ENCODE data around the gene RBM17. TPM values are rescaled to one million over a fixed set of nuclear protein-coding genes. Genes with fewer than 3 reads are reported as not detected.

Gene RBM17
- total RNA-seq, 1 experiment from 2014 or later, result 128 TPM

GRCh38 chr10:6091630-6092029 is 2.8 kb downstream of the RBM17 start:
- Mint-ChIP-seq H3K4me3 (ENCODE audit: unreplicated experiment) (no peak overlapping the region), H3K36me3 (ENCODE audit: insufficient read depth, unreplicated experiment) (peaks cover 25% of the 10 kb centered on the region), H3K9me3 (ENCODE audit: unreplicated experiment) (no peaks in the 10 kb centered on the region), H3K27me3 (ENCODE audit: insufficient read depth, unreplicated experiment) (peaks cover 9% of the 10 kb centered on the region), H3K4me1 (ENCODE audit: insufficient read depth, unreplicated experiment) (peaks cover 26% of the 10 kb centered on the region), H3K27ac (ENCODE audit: low read depth, unreplicated experiment) (no peak overlapping the region)
- BruUV-seq (replicated peaks), result no TSS peak
- intact Hi-C loops (cut with micrococcal nuclease), result loop anchor here (2.0 kb wide), 1 partner anchor 141 kb away; no protein-coding TSS in a partner anchor
- TF ChIP-seq CTCF (IDR thresholded peaks at IDR 0.05; ENCODE audit: unreplicated experiment), result no peak
- CTCF ChIA-PET, result interaction anchor here (0.7 to 0.9 kb wide), 2 partner anchors 201 to 310 kb away, joined by 3 read pairs; no protein-coding TSS in a partner anchor
- POLR2A ChIA-PET, result interaction anchor here (0.6 to 1.8 kb wide), 3 partner anchors 45 to 292 kb away, joined by 3 to 4 read pairs (median 4); partner anchors contain the start of genes ANKRD16 and FBH1
- DNase-seq (ENCODE audit: unreplicated experiment), result no peak

- peaks cover 26% of the 10 kb centered on the region for H3K4me1 Mint-ChIP-seq (ENCODE audit: insufficient read depth, unreplicated experiment)
- POLR2A ChIA-PET, result no interaction called here
- no TSS peak for BruUV-seq (replicated peaks)
- H3K4me3 Mint-ChIP-seq (ENCODE audit: unreplicated experiment), result no peak overlapping the region
- H3K27me3 Mint-ChIP-seq (ENCODE audit: insufficient read depth, unreplicated experiment), result no peaks in the 10 kb centered on the region
- no peak for TF ChIP-seq CTCF (IDR thresholded peaks at IDR 0.05; ENCODE audit: unreplicated experiment)
- H3K27ac Mint-ChIP-seq (ENCODE audit: low read depth, unreplicated experiment), result no peak overlapping the region
- no peak for DNase-seq (ENCODE audit: unreplicated experiment)
- CTCF ChIA-PET, result interaction anchor here (1.0 kb wide), 1 partner anchor 308 kb away, joined by 4 read pairs; no protein-coding TSS in a partner anchor
- no peaks in the 10 kb centered on the region for H3K9me3 Mint-ChIP-seq (ENCODE audit: unreplicated experiment)
- intact Hi-C loops (cut with micrococcal nuclease), result no loop called here
- peaks cover 34% of the 10 kb centered on the region for H3K36me3 Mint-ChIP-seq (ENCODE audit: insufficient read depth, unreplicated experiment)
Observed at GRCh38 chr10:6092731-6093130, 3.9 kb downstream of the RBM17 start.

- peaks cover 58% of the 10 kb centered on the region for H3K36me3 Mint-ChIP-seq (ENCODE audit: insufficient read depth, unreplicated experiment)
- intact Hi-C loops (cut with micrococcal nuclease), result no loop called here
- no TSS peak for BruUV-seq (replicated peaks)
- no peaks in the 10 kb centered on the region for H3K9me3 Mint-ChIP-seq (ENCODE audit: unreplicated experiment)
- no peak for TF ChIP-seq CTCF (IDR thresholded peaks at IDR 0.05; ENCODE audit: unreplicated experiment)
- ChIA-PET POLR2A (no interaction called here), CTCF (interaction anchor here (0.6 to 1.4 kb wide), 8 partner anchors 9 to 1023 kb away, joined by 3 to 10 read pairs (median 4); no protein-coding TSS in a partner anchor)
- no peak overlapping the region for H3K4me3 Mint-ChIP-seq (ENCODE audit: unreplicated experiment)
- H3K4me1 Mint-ChIP-seq (ENCODE audit: insufficient read depth, unreplicated experiment), result peaks cover 14% of the 10 kb centered on the region
- no peak overlapping the region for H3K27ac Mint-ChIP-seq (ENCODE audit: low read depth, unreplicated experiment)
- no peak for DNase-seq (ENCODE audit: unreplicated experiment)
- no peaks in the 10 kb centered on the region for H3K27me3 Mint-ChIP-seq (ENCODE audit: insufficient read depth, unreplicated experiment)
Observed at GRCh38 chr10:6095810-6096570, 7.2 kb downstream of the RBM17 start.

GRCh38 chr10:6097063-6097462 is 8.2 kb downstream of the RBM17 start:
- no peaks in the 10 kb centered on the region for H3K9me3 Mint-ChIP-seq (ENCODE audit: unreplicated experiment)
- BruUV-seq (replicated peaks), result no TSS peak
- CTCF ChIA-PET, result interaction anchor here (1.0 to 1.4 kb wide), 2 partner anchors 10 to 305 kb away, joined by 3 to 5 read pairs; no protein-coding TSS in a partner anchor
- no peaks in the 10 kb centered on the region for H3K27me3 Mint-ChIP-seq (ENCODE audit: insufficient read depth, unreplicated experiment)
- H3K4me1 Mint-ChIP-seq (ENCODE audit: insufficient read depth, unreplicated experiment), result peaks cover 6% of the 10 kb centered on the region
- TF ChIP-seq CTCF (IDR thresholded peaks at IDR 0.05; ENCODE audit: unreplicated experiment), result no peak
- no peak for DNase-seq (ENCODE audit: unreplicated experiment)
- no peak overlapping the region for H3K4me3 Mint-ChIP-seq (ENCODE audit: unreplicated experiment)
- no peak overlapping the region for H3K27ac Mint-ChIP-seq (ENCODE audit: low read depth, unreplicated experiment)
- intact Hi-C loops (cut with micrococcal nuclease), result no loop called here
- POLR2A ChIA-PET, result interaction anchor here (0.6 kb wide), 1 partner anchor 659 kb away, joined by 3 read pairs; no protein-coding TSS in a partner anchor
- peaks cover 68% of the 10 kb centered on the region for H3K36me3 Mint-ChIP-seq (ENCODE audit: insufficient read depth, unreplicated experiment)
